Measurements from ENCODE around the gene ATP8B1.

ATP8B1 gene

GRCh38 chr18:57819119-57819518 lies 16.0 kb upstream of the ATP8B1 start:
- DNase-seq (ENCODE audit: low read depth, low spot score): no peak

DNA sequence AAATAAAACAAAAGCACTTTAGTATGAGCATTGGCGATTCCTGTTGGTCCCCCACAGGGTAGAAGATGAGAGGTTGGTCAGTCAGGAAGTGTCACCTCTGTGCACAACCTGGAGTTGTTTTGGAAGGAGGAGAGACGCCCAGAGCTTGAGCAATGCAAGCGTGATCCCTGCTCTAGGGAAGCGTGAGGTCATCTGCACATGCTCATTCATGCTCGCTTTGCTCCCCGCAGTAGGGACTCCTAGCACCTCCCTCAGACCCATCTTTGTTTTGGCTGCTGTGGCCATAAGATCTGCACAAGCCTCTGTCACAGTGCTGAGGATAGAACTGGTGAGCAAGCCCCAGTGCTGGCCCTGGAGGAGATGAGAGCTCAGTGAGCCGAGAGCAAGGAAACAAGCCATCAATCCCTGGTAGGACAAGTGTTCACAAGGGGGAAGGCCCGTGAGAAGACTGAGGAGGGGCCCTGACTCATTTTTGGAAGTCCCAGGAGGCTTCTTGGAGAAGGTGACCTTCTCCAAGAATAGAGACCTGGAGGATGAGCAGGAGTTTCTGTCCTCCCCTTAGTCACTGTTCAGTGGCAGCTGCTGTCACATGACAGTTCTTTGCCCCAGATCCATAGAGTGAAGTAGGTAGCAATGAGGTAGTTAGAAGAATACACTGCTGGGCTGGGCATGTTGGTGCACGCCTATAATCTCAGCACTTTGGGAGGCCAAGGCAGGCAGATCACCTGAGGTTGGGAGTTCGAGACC lies 13.3 kb upstream of the ATP8B1 start:
- no peak for DNase-seq (ENCODE audit: low read depth, low spot score)

GRCh38 chr18:57814555-57814954 lies 11.4 kb upstream of the ATP8B1 start:
- DNase-seq (ENCODE audit: low read depth, low spot score): no peak

- no peak for DNase-seq (ENCODE audit: low read depth, low spot score)
Observed at GRCh38 chr18:57813245-57813644, 10.1 kb upstream of the ATP8B1 start.

- no peak for DNase-seq (ENCODE audit: low read depth, low spot score)
Observed at GRCh38 chr18:57812126-57812477, 9.0 kb upstream of the ATP8B1 start.

- no peak for DNase-seq (ENCODE audit: low read depth, low spot score)
Observed at GRCh38 chr18:57811477-57812125, 8.5 kb upstream of the ATP8B1 start.

DNA sequence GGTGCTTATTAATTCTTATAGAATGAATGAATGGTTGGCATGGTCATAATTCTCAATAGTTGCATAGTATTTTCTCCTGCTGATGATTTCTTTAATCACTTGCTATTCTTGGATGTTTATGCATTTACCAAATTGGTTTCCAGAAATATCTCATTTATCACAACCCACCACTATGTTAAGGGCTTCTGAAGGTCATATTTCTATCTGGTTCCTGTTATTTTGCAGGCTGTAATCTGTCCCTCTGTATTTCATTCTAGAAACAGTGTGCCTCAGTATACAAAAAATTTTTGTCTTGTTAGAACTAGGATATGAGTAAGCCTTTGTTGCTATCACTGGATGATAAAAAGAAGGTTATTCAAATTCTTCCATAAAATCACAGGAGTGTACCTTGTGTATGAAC lies 6.1 kb upstream of the ATP8B1 start:
- DNase-seq (ENCODE audit: low read depth, low spot score): no peak

DNA sequence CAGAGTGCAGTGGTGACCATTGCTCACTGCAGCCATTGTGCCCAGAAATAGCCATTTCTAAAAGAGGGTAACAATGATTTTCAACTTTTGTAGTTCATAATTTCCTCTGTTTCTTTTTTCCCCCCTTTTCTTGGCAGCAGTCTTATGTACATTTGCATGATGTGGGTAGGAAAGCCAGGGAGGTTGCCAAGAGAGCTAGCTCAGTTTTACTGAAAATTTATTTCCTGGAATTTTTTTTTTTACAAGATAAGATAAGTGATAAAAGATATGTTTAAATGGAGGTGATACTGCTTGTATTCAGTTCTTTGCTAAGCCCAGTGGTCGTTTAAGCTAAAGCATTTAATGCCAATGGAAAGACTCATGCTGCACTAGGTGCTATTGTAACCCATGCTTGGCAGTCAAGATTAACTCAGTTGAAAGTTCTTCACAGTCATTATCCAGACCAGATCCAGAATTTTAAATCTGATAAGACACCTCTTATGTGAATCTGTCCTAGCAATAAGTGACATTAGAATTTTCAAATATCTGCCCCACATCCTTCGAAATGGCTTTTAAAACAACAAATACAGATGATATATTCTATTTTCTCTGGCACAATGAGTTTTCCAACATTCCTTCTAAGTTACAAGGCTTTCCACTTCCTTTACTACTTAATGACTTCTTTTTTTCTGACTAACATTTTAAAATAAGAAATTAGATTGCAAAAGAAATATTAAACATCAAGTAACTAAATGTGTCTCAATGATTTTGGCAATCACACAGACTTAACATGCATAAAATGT lies 4.4 kb upstream of the ATP8B1 start:
- DNase-seq (ENCODE audit: low read depth, low spot score): no peak

DNA sequence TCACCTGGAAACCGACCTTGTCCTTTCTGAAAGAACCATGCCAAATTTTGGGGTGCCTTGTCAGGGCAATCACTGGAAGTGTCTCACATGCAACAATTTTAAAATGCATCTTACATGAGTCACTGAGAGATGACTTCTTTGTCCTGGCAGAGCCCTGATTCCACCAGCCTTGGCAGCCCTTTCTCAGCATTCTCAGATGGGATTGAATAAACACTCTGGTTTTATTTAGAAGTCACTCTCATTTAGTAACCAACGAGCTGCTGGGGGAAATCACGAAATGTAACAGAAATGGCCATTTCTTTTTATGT lies 3.8 kb upstream of the ATP8B1 start:
- DNase-seq (ENCODE audit: low read depth, low spot score): no peak

DNA sequence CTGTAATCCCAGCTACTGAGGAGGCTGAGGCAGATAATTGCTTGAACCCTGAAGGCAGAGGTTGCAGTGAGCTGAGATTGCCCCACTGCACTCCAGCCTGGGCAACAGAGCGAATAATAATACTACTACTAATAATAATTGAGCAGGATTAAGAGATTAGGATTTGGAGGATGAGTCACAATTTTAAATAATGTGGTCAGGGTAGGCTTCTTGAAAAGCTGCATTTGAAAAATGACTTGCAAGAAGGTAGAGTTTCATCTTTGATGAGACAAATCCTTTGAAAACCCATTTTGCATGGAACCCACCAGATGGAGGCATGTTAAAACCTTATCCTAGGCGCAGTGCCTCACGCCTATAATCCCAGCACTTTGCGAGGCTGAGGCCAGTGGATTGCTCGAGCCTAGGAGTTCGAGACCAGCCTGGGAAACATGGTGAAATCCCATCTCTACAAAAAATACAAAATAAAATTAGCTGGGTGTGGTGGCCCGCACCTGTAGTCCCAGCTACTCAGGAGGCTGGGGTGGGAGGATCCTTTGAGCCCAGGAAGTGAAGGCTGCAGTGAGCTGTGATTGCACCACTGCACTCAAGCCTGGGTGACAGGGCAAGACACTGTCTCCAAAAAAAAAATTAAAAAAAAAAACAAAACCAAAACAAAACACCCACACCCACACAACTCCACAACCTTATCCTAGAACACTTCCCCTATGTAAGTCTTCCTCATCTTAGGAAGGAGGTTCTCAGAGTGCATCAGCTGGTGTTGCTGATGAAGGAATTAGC lies 3.3 kb upstream of the ATP8B1 start:
- DNase-seq (ENCODE audit: low read depth, low spot score): no peak

GRCh38 chr18:57805117-57805516 lies 2.0 kb upstream of the ATP8B1 start:
- no peak for DNase-seq (ENCODE audit: low read depth, low spot score)

- DNase-seq (ENCODE audit: low read depth, low spot score): no peak
Observed at GRCh38 chr18:57804557-57804956, 1.4 kb upstream of the ATP8B1 start.

- no peak for DNase-seq (ENCODE audit: low read depth, low spot score)
Observed at GRCh38 chr18:57802213-57803102, 657 bp downstream of the ATP8B1 start.

GRCh38 chr18:57801761-57802212 lies 1.3 kb downstream of the ATP8B1 start:
- no peak for DNase-seq (ENCODE audit: low read depth, low spot score)

- no peak for DNase-seq (ENCODE audit: low read depth, low spot score)
Observed at GRCh38 chr18:57801325-57801724, 1.8 kb downstream of the ATP8B1 start.

GRCh38 chr18:57798713-57799373 lies 4.3 kb downstream of the ATP8B1 start:
- no peak for DNase-seq (ENCODE audit: low read depth, low spot score)

DNA sequence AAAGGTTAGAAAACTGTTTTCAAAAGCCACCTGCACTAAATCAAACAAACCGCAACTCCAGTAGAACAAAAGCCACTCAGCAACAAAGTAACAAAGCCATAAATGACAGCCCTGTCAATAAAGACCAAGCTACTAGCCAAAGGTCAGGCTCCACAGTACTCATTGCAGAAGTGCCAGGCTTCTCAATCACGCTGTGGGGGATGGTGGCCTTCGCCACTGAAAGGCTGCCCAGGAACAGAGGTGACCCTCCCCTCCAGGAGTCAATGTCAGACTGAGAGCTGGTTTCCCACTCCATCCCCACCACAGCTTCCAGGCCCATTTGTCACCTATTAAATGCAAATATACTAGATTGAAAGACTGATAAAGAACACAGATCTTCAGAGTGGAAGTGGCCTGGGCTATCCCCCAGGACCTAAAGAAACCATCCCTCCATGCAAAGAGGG lies 5.9 kb downstream of the ATP8B1 start:
- no peak for DNase-seq (ENCODE audit: low read depth, low spot score)

GRCh38 chr18:57794951-57795728 lies 8.0 kb downstream of the ATP8B1 start:
- no peak for DNase-seq (ENCODE audit: low read depth, low spot score)

DNA sequence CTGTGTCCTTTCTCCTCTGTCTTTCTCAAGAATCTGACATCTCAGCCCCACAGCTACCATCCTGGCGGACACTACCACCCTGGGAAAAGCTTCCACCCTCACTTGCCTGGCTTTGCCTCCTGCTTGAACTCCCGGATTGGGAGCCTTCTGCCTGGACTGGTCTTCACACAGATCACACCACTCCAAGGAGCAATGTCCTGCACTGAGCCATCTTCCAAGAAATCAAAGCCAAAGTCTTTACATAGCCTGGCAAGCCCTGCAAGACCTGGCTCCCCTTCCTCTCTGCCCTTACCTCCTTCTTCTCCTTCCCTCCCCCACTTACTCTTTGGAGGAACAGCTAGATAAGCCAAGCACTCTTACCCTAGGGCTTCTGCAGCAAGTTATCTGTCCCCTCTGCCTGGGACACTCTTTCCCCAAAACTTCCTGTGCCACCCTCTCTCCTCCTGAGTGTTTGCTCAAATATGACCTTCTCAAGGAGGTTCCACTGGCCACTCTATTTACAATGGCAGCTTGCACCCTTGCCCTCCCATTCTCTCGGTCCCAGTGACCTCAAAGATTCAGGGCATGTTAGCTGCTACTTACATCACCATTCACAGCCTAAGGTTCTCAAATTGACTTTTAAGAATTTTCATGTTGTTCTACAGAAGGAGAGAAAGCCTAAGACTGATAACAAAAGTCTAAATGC lies 9.7 kb downstream of the ATP8B1 start:
- no peak for DNase-seq (ENCODE audit: low read depth, low spot score)
